ENCODE measurements around the gene CLCN3. TPM values are rescaled to one million over a fixed set of nuclear protein-coding genes. Genes with fewer than 3 reads are reported as not detected.

The CLCN3 gene
- total and polyA plus RNA-seq, 9 of the 15 experiments (the other 6 are each of a cell fraction or from before 2014, with no cell fraction given), result 12.7 to 60.6 (median 38.5) TPM

DNA sequence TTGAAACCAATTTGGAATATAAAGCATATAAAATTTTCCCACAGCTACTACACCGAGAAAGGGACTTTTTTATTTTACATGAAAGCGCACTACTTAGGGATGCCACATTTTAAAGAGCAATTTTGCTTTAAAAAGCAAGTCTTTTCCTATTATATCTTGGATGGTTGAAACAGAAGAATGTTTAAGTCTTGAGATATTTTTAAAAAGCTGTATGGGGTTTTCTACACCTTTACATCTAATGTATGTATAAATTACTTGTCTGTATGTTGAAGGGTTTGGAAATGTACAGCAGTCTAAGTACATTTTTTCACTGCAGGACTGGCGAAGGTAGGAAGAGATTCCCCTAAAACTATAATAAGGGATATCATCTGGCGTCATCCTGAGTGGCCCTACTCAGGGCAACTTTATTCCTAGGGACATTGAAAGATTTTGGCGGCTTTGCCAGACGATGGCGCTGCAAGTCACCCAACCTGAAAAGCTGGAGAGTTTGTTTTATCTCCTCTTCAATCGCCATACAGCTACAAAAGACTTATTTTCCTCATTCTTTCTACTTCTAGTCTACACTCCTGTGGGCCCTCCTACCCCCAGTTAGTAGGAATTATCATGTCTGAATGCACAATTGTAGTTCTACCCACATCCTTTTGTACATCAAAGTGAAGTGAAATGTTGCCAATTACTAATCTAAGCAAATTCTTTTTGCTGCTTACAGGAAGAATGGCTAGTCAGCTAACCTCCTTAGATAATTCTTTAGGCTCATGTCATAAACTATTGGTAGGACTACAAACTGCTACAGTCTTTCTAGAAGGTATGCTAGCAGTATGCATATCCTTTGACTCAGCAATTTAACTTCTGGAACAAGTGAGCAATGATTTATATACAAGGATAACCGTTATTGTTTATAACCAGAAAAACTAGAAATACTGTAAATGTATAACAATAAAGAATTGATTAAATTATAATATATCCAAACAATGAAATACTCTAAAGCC, 7.2 kb upstream of the CLCN3 start (continued):
- TF ChIP-seq, protein P1, sequence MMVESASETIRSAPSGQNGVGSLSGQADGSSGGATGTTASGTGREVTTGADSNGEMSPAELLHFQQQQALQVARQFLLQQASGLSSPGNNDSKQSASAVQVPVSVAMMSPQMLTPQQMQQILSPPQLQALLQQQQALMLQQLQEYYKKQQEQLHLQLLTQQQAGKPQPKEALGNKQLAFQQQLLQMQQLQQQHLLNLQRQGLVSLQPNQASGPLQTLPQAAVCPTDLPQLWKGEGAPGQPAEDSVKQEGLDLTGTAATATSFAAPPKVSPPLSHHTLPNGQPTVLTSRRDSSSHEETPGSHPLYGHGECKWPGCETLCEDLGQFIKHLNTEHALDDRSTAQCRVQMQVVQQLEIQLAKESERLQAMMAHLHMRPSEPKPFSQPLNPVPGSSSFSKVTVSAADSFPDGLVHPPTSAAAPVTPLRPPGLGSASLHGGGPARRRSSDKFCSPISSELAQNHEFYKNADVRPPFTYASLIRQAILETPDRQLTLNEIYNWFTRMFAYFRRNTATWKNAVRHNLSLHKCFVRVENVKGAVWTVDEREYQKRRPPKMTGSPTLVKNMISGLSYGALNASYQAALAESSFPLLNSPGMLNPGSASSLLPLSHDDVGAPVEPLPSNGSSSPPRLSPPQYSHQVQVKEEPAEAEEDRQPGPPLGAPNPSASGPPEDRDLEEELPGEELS (CRISPR knock-in tag; IDR thresholded peaks at IDR 0.05; ENCODE audit: borderline replicate concordance), result no peak
- TF ChIP-seq KLF10 (CRISPR knock-in tag; IDR thresholded peaks at IDR 0.05) (no peak), GTF2E2 (tag; IDR thresholded peaks at IDR 0.05) (no peak), BHLHE40 (IDR thresholded peaks at IDR 0.05; ENCODE audit: low read length) (no peak), ZNF175 (CRISPR knock-in tag; IDR thresholded peaks at IDR 0.05; ENCODE audit: low read depth) (no peak), GABPB2 (CRISPR knock-in tag; conservative IDR thresholded peaks at IDR 0.05) (no peak), CREB1 (IDR thresholded peaks at IDR 0.05) (0 out of 2 replicates have a peak, but pooled peaks have one; percentile 10), CREB1 (CRISPR knock-in tag; IDR thresholded peaks at IDR 0.05) (no peak), SMARCA5 (IDR thresholded peaks at IDR 0.05) (no peak), ATF7 (IDR thresholded peaks at IDR 0.05) (peak; percentile 64), KLF13 (tag; IDR thresholded peaks at IDR 0.05; ENCODE audit: borderline replicate concordance, low read depth) (no peak), BRD9 (IDR thresholded peaks at IDR 0.05; ENCODE audit: low read depth, partially characterized antibody) (peak; percentile 85), MED1 (CRISPR knock-in tag; IDR thresholded peaks at IDR 0.05; ENCODE audit: borderline replicate concordance) (no peak), FOXK2 (conservative IDR thresholded peaks at IDR 0.05 in 1 of 2, IDR thresholded peaks at IDR 0.05 in 1 of 2; ENCODE audit: low read depth in 2 of 2) (no peak), ZNF146 (CRISPR knock-in tag; IDR thresholded peaks at IDR 0.05; ENCODE audit: unreplicated experiment) (no peak), ESRRA (IDR thresholded peaks at IDR 0.05; ENCODE audit: borderline replicate concordance, low read depth) (no peak)
- TF ChIP-seq, protein P2, sequence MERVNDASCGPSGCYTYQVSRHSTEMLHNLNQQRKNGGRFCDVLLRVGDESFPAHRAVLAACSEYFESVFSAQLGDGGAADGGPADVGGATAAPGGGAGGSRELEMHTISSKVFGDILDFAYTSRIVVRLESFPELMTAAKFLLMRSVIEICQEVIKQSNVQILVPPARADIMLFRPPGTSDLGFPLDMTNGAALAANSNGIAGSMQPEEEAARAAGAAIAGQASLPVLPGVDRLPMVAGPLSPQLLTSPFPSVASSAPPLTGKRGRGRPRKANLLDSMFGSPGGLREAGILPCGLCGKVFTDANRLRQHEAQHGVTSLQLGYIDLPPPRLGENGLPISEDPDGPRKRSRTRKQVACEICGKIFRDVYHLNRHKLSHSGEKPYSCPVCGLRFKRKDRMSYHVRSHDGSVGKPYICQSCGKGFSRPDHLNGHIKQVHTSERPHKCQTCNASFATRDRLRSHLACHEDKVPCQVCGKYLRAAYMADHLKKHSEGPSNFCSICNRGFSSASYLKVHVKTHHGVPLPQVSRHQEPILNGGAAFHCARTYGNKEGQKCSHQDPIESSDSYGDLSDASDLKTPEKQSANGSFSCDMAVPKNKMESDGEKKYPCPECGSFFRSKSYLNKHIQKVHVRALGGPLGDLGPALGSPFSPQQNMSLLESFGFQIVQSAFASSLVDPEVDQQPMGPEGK (CRISPR knock-in tag; IDR thresholded peaks at IDR 0.05; ENCODE audit: borderline replicate concordance), result no peak
- TF ChIP-seq, protein P3, sequence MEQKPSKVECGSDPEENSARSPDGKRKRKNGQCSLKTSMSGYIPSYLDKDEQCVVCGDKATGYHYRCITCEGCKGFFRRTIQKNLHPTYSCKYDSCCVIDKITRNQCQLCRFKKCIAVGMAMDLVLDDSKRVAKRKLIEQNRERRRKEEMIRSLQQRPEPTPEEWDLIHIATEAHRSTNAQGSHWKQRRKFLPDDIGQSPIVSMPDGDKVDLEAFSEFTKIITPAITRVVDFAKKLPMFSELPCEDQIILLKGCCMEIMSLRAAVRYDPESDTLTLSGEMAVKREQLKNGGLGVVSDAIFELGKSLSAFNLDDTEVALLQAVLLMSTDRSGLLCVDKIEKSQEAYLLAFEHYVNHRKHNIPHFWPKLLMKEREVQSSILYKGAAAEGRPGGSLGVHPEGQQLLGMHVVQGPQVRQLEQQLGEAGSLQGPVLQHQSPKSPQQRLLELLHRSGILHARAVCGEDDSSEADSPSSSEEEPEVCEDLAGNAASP (IDR thresholded peaks at IDR 0.05), result no peak
- TF ChIP-seq, protein P4, sequence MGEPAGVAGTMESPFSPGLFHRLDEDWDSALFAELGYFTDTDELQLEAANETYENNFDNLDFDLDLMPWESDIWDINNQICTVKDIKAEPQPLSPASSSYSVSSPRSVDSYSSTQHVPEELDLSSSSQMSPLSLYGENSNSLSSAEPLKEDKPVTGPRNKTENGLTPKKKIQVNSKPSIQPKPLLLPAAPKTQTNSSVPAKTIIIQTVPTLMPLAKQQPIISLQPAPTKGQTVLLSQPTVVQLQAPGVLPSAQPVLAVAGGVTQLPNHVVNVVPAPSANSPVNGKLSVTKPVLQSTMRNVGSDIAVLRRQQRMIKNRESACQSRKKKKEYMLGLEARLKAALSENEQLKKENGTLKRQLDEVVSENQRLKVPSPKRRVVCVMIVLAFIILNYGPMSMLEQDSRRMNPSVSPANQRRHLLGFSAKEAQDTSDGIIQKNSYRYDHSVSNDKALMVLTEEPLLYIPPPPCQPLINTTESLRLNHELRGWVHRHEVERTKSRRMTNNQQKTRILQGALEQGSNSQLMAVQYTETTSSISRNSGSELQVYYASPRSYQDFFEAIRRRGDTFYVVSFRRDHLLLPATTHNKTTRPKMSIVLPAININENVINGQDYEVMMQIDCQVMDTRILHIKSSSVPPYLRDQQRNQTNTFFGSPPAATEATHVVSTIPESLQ (CRISPR knock-in tag; IDR thresholded peaks at IDR 0.05), result no peak

All from K562 (cell line).